Measurements from ENCODE around the gene SUPT3H.

DNA sequence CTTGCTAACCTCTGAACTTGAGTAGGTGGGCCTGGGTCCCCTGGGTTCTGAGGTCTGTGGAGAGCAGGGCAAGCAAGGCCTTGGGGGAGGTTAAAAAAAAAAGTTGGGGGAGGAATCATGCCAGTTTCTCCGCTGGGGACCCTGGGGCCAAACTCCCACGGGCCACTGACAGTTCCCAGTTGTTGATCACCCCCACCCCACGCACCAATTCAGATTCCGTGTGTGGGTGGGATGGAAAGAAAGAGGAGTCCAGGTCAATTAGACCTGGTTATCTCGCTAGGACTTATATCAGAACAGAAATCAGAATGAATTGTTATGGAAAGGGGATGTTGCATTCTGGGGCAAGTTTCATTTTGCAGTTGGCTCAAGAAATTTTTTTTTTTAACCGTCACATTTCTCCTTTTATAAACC, 46.7 kb upstream of the SUPT3H start:
- TF ChIP-seq, protein P1, sequence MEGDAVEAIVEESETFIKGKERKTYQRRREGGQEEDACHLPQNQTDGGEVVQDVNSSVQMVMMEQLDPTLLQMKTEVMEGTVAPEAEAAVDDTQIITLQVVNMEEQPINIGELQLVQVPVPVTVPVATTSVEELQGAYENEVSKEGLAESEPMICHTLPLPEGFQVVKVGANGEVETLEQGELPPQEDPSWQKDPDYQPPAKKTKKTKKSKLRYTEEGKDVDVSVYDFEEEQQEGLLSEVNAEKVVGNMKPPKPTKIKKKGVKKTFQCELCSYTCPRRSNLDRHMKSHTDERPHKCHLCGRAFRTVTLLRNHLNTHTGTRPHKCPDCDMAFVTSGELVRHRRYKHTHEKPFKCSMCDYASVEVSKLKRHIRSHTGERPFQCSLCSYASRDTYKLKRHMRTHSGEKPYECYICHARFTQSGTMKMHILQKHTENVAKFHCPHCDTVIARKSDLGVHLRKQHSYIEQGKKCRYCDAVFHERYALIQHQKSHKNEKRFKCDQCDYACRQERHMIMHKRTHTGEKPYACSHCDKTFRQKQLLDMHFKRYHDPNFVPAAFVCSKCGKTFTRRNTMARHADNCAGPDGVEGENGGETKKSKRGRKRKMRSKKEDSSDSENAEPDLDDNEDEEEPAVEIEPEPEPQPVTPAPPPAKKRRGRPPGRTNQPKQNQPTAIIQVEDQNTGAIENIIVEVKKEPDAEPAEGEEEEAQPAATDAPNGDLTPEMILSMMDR (conservative IDR thresholded peaks at IDR 0.05; ENCODE audit: low read depth, low read length): no peak
- no peak for TF ChIP-seq EZH2 (IDR thresholded peaks at IDR 0.05; ENCODE audit: low read length, unreplicated experiment)

Data from PC-3 (cell line).